Endodermal cell (in vitro differentiated cells): ENCODE measurements around the gene TGFB2. TPM values are rescaled to one million over a fixed set of nuclear protein-coding genes. Genes with fewer than 3 reads are reported as not detected.

Experiments
- DNase-seq: peaks from one replicate; pipeline ENCODE4 v3.0.0-alpha.2; 2017
- H3K27ac ChIP-seq: 2 replicates; pipeline ENCODE4 v1.5.1; 2013; ENCODE audit warnings: mild to moderate bottlenecking, low read depth, low read length, moderate library complexity
- H3K27me3 ChIP-seq: 2 replicates; pipeline ENCODE4 v1.6.1; 2013; ENCODE audit warnings: mild to moderate bottlenecking, low read length, moderate library complexity; ENCODE audit not compliant: insufficient read depth, control insufficient read depth, poor library complexity, severe bottlenecking
- H3K36me3 ChIP-seq: 2 replicates; pipeline ENCODE4 v1.7.0; 2013; ENCODE audit warnings: mild to moderate bottlenecking, low read length, moderate library complexity; ENCODE audit not compliant: control insufficient read depth, insufficient read depth
- H3K4me1 ChIP-seq: one replicate; pipeline ENCODE4 v1.7.0; 2013; ENCODE audit warnings: low read length; ENCODE audit not compliant: control insufficient read depth, insufficient read depth
- H3K4me3 ChIP-seq: 2 replicates; pipeline ENCODE4 v1.5.1; 2013; ENCODE audit warnings: mild to moderate bottlenecking, low read length, moderate library complexity
- H3K9ac ChIP-seq: 2 replicates; pipeline ENCODE4 v1.6.1; 2013; ENCODE audit warnings: mild to moderate bottlenecking, low read length, moderate library complexity; ENCODE audit not compliant: poor library complexity, severe bottlenecking; ENCODE audit errors: extremely low read depth
- H3K9me3 ChIP-seq: 2 replicates; pipeline ENCODE4 v1.6.1; 2013; ENCODE audit warnings: mild to moderate bottlenecking, low read length, moderate library complexity; ENCODE audit not compliant: control insufficient read depth
- H3K27ac Mint-ChIP-seq: 2 replicates; pipeline ENCODE4 v1.8.0; 2020; ENCODE audit warnings: mixed read lengths
- H3K27me3 Mint-ChIP-seq: 2 replicates; pipeline ENCODE4 v1.8.0; 2021; ENCODE audit warnings: mild to moderate bottlenecking, mixed read lengths; ENCODE audit not compliant: insufficient read depth
- H3K36me3 Mint-ChIP-seq: 2 replicates; pipeline ENCODE4 v1.8.0; 2020; ENCODE audit warnings: low read depth, mixed read lengths
- H3K4me1 Mint-ChIP-seq: 2 replicates; pipeline ENCODE4 v1.8.0; 2020; ENCODE audit warnings: mixed read lengths
- H3K4me3 Mint-ChIP-seq: 2 replicates; pipeline ENCODE4 v1.8.0; 2020; ENCODE audit warnings: mild to moderate bottlenecking, moderate library complexity, mixed read lengths
- H3K9me3 Mint-ChIP-seq: 2 replicates; pipeline ENCODE4 v1.8.0; 2020; ENCODE audit warnings: mild to moderate bottlenecking, mixed read lengths
- WGBS, 2 experiments: methylation state at CpG; one replicate each; pipeline versions ENCODE4 v1.1.5 to v1.1.7; 2013; ENCODE audit warnings: missing lambda C conversion rate in 2 of 2, mixed read lengths in 1 of 2; ENCODE audit not compliant: insufficient coverage in 1 of 2, insufficient read length in 1 of 2; 5-methylcytosine and 5-hydroxymethylcytosine counted together
- total RNA-seq, 2 donors: library from RNA; stranded (reverse); fragmentation: NEBNext Ultra II Directional in 1 of 2; extraction: Animal tissue kit (Norgen Biotek cat#: 25700) in 1 of 2; gene quantifications; 2 replicates in 1 of 2; 3 replicates in 1 of 2; pipeline ENCODE4 v1.2.1, GENCODE V29; 2021
- TF ChIP-seq, protein P1 (sequence below): fragments of 200-600 bp; sonication (generic); conservative IDR thresholded peaks from 2 replicates; pipeline ENCODE4 v1.5.0; 2021; ENCODE audit warnings: antibody characterized with exemption, mild to moderate bottlenecking

The TGFB2 gene
- total RNA-seq, 2 donors from 2014 or later, result 0.11 to 1.2 TPM

GRCh38 chr1:218377143-218377660 lies 32.1 kb downstream of the TGFB2 start:
- Histone ChIP-seq H3K4me3 (no peak overlapping the region), H3K27me3 (no peaks in the 10 kb centered on the region), H3K27ac (no peak overlapping the region), H3K9ac (no peak overlapping the region), H3K9me3 (no peaks in the 10 kb centered on the region), H3K36me3 (no peaks in the 10 kb centered on the region), H3K4me1 (peaks cover 3% of the 10 kb centered on the region)
- 90 to 92% methylated on average over 2 to 3 of the region's 4 CpGs for WGBS, 2 experiments
- TF ChIP-seq, protein P1, sequence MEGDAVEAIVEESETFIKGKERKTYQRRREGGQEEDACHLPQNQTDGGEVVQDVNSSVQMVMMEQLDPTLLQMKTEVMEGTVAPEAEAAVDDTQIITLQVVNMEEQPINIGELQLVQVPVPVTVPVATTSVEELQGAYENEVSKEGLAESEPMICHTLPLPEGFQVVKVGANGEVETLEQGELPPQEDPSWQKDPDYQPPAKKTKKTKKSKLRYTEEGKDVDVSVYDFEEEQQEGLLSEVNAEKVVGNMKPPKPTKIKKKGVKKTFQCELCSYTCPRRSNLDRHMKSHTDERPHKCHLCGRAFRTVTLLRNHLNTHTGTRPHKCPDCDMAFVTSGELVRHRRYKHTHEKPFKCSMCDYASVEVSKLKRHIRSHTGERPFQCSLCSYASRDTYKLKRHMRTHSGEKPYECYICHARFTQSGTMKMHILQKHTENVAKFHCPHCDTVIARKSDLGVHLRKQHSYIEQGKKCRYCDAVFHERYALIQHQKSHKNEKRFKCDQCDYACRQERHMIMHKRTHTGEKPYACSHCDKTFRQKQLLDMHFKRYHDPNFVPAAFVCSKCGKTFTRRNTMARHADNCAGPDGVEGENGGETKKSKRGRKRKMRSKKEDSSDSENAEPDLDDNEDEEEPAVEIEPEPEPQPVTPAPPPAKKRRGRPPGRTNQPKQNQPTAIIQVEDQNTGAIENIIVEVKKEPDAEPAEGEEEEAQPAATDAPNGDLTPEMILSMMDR, result no peak
- Mint-ChIP-seq H3K27me3 (no peaks in the 10 kb centered on the region), H3K4me3 (no peak overlapping the region), H3K27ac (no peak overlapping the region), H3K4me1 (peaks cover 6% of the 10 kb centered on the region), H3K36me3 (no peaks in the 10 kb centered on the region), H3K9me3 (no peaks in the 10 kb centered on the region)
- no peak for DNase-seq

- no peak for DNase-seq
- Mint-ChIP-seq H3K27ac (no peak overlapping the region), H3K9me3 (no peaks in the 10 kb centered on the region), H3K4me1 (no peaks in the 10 kb centered on the region), H3K36me3 (no peaks in the 10 kb centered on the region), H3K27me3 (no peaks in the 10 kb centered on the region), H3K4me3 (no peak overlapping the region)
- no peak overlapping the region for H3K9ac ChIP-seq
- TF ChIP-seq, protein P1, result no peak
- no peaks in the 10 kb centered on the region for H3K9me3 ChIP-seq
- WGBS, 2 experiments, result 91 to 93% methylated on average over 3 to 7 of the region's 7 CpGs
- H3K4me1 ChIP-seq, result no peaks in the 10 kb centered on the region
- no peaks in the 10 kb centered on the region for H3K27me3 ChIP-seq
- no peak overlapping the region for H3K4me3 ChIP-seq
- no peaks in the 10 kb centered on the region for H3K36me3 ChIP-seq
- no peak overlapping the region for H3K27ac ChIP-seq
These were observed 35.2 kb downstream of the TGFB2 start for GRCh38 chr1:218380125-218380977.

DNA sequence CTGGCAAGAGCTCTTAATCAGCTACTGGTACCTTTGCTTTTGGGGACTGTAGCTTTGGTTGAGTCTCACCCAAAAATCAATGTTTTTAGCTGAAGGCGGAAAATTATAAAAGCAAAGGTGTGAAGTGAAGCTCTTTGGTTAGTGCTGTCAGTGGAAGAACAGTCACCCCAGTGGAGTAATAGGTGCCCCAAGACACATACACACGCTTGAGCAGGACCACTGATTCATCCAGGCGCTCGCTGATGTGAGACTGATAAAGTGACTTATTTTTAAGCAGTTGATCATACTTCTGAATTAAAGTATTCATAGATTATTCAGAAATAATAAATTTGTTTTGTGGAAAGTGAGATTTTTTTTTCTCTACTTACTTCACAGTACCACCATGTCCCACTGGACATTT lies 37.1 kb downstream of the TGFB2 start:
- H3K4me1 ChIP-seq, result no peaks in the 10 kb centered on the region
- no peak for DNase-seq
- Mint-ChIP-seq H3K27ac (no peak overlapping the region), H3K36me3 (no peaks in the 10 kb centered on the region), H3K4me3 (no peak overlapping the region), H3K4me1 (no peaks in the 10 kb centered on the region), H3K9me3 (no peaks in the 10 kb centered on the region), H3K27me3 (no peaks in the 10 kb centered on the region)
- H3K36me3 ChIP-seq, result no peaks in the 10 kb centered on the region
- TF ChIP-seq, protein P1, result no peak
- H3K4me3 ChIP-seq, result no peak overlapping the region
- H3K27me3 ChIP-seq, result no peaks in the 10 kb centered on the region
- H3K9me3 ChIP-seq, result no peaks in the 10 kb centered on the region
- WGBS, 2 experiments, result 96 to 100% methylated on average over 1 to 4 of the region's 4 CpGs
- H3K27ac ChIP-seq, result no peak overlapping the region
- no peak overlapping the region for H3K9ac ChIP-seq
